Endothelial cell (in vitro differentiated cells): ENCODE data around the gene SH3RF2. TPM values are rescaled to one million over a fixed set of nuclear protein-coding genes. Genes with fewer than 3 reads are reported as not detected.

Source experiments
- DNase-seq: peaks from one replicate; pipeline ENCODE4 v3.0.0; 2021; ENCODE audit warnings: low spot score
- H3K27ac Mint-ChIP-seq: one replicate; pipeline ENCODE4 v1.8.0; 2021; ENCODE audit warnings: mixed read lengths, inconsistent platforms; ENCODE audit not compliant: unreplicated experiment
- H3K27me3 Mint-ChIP-seq: one replicate; pipeline ENCODE4 v1.8.0; 2021; ENCODE audit warnings: mild to moderate bottlenecking, moderate library complexity, mixed read lengths, inconsistent platforms; ENCODE audit not compliant: unreplicated experiment
- H3K36me3 Mint-ChIP-seq: one replicate; pipeline ENCODE4 v1.8.0; 2021; ENCODE audit warnings: mild to moderate bottlenecking, low read depth, mixed read lengths, inconsistent platforms; ENCODE audit not compliant: unreplicated experiment
- H3K4me1 Mint-ChIP-seq: one replicate; pipeline ENCODE4 v1.8.0; 2021; ENCODE audit warnings: mild to moderate bottlenecking, mixed read lengths, inconsistent platforms; ENCODE audit not compliant: unreplicated experiment
- H3K4me3 Mint-ChIP-seq: one replicate; pipeline ENCODE4 v1.8.0; 2021; ENCODE audit warnings: mild to moderate bottlenecking, mixed read lengths, inconsistent platforms; ENCODE audit not compliant: unreplicated experiment
- H3K9me3 Mint-ChIP-seq: one replicate; pipeline ENCODE4 v1.8.0; 2021; ENCODE audit warnings: mixed read lengths, inconsistent platforms; ENCODE audit not compliant: unreplicated experiment
- CTCF ChIP-seq: fragments of 200-600 bp; sonication (generic); IDR thresholded peaks from one replicate; pipeline ENCODE4 v1.5.0; 2021; ENCODE audit warnings: antibody characterized with exemption; ENCODE audit not compliant: unreplicated experiment
- total RNA-seq: library from RNA; stranded (reverse); fragmentation: NEBNext Ultra II Directional; extraction: Animal tissue kit (Norgen Biotek cat#: 25700); gene quantifications from one replicate; pipeline ENCODE4 v1.2.1, GENCODE V29; 2021; ENCODE audit not compliant: unreplicated experiment

SH3RF2 gene
- total RNA-seq, 1 donor from 2014 or later, result 0.23 TPM

GRCh38 chr5:145975361-145976066, 39.1 kb downstream of the SH3RF2 start:
- no peak for DNase-seq
- H3K27ac Mint-ChIP-seq, result no peak overlapping the region
- H3K9me3 Mint-ChIP-seq, result no peaks in the 10 kb centered on the region
- no peak overlapping the region for H3K4me3 Mint-ChIP-seq
- no peaks in the 10 kb centered on the region for H3K36me3 Mint-ChIP-seq
- no peaks in the 10 kb centered on the region for H3K27me3 Mint-ChIP-seq
- no peaks in the 10 kb centered on the region for H3K4me1 Mint-ChIP-seq
- TF ChIP-seq CTCF, result no peak

- TF ChIP-seq CTCF, result no peak
- Mint-ChIP-seq H3K36me3 (no peaks in the 10 kb centered on the region), H3K27me3 (no peaks in the 10 kb centered on the region), H3K9me3 (no peaks in the 10 kb centered on the region), H3K4me3 (no peak overlapping the region), H3K27ac (no peak overlapping the region), H3K4me1 (no peaks in the 10 kb centered on the region)
- no peak for DNase-seq
These were observed 40.2 kb downstream of the SH3RF2 start for GRCh38 chr5:145976431-145977155.

- Mint-ChIP-seq H3K9me3 (no peaks in the 10 kb centered on the region), H3K4me1 (no peaks in the 10 kb centered on the region), H3K36me3 (no peaks in the 10 kb centered on the region), H3K27ac (no peak overlapping the region), H3K27me3 (peaks cover 3% of the 10 kb centered on the region), H3K4me3 (no peak overlapping the region)
- TF ChIP-seq CTCF, result no peak
- no peak for DNase-seq
These were observed 41.8 kb downstream of the SH3RF2 start for GRCh38 chr5:145978171-145978570.

GRCh38 chr5:145978708-145979107, 42.3 kb downstream of the SH3RF2 start:
- no peaks in the 10 kb centered on the region for H3K36me3 Mint-ChIP-seq
- H3K27ac Mint-ChIP-seq, result no peak overlapping the region
- no peaks in the 10 kb centered on the region for H3K9me3 Mint-ChIP-seq
- H3K4me3 Mint-ChIP-seq, result no peak overlapping the region
- no peak for DNase-seq
- no peak for TF ChIP-seq CTCF
- H3K27me3 Mint-ChIP-seq, result peaks cover 3% of the 10 kb centered on the region
- no peaks in the 10 kb centered on the region for H3K4me1 Mint-ChIP-seq
